Lower leg skin (tissue), 3 donors: ENCODE data around the gene LZTR1.

Source experiments
- CTCF ChIP-seq, 3 donors: fragments of 450-650 bp; IDR thresholded peaks; one replicate each; pipeline ENCODE4 v1.5.1; 2016; ENCODE audit warnings: antibody characterized with exemption in 3 of 3, mild to moderate bottlenecking in 3 of 3, moderate library complexity in 2 of 3
- POLR2A ChIP-seq, 2 donors: fragments of 450-650 bp; IDR thresholded peaks; one replicate each; pipeline ENCODE4 v1.6.1; 2016 to 2017; ENCODE audit warnings: antibody characterized with exemption in 2 of 2, mild to moderate bottlenecking in 1 of 2, moderate library complexity in 1 of 2

- TF ChIP-seq CTCF (IDR thresholded peaks at IDR 0.05) (no peak), POLR2A (IDR thresholded peaks at IDR 0.05) (no peak)
These were observed 8.3 kb upstream of the LZTR1 start for GRCh38 chr22:20973634-20974286.
